Keratinocyte (primary cell): ENCODE results near the gene KLHL14. TPM values are rescaled to one million over a fixed set of nuclear protein-coding genes. Genes with fewer than 3 reads are reported as not detected.

Experiments used
- DNase-seq: peaks from one replicate; pipeline ENCODE4 v3.0.0-alpha.2; 2011; ENCODE audit warnings: low read depth, missing footprints, low spot score
- FAIRE-seq: peaks from 2 replicates; lab custom pipeline; 2011; peaks lifted over from hg19 to GRCh38; lab: Jason Lieb, UNC
- H2AFZ ChIP-seq: 2 replicates; pipeline ENCODE4 v1.6.0; 2012; ENCODE audit warnings: low read length, control low read depth, inconsistent platforms; ENCODE audit not compliant: control insufficient read depth
- H3K27ac ChIP-seq: 2 replicates; pipeline ENCODE4 v1.5.1; 2011; ENCODE audit warnings: low read length; ENCODE audit not compliant: control insufficient read depth, insufficient read depth
- H3K27me3 ChIP-seq: 3 replicates; pipeline ENCODE4 v1.6.0; 2011; ENCODE audit warnings: low read length; ENCODE audit not compliant: control insufficient read depth, insufficient read depth; ENCODE audit errors: extremely low read depth
- H3K36me3 ChIP-seq, 2 experiments: 2 replicates in 1 of 2; 3 replicates in 1 of 2; pipeline ENCODE4 v1.5.1; 2011; ENCODE audit warnings: low read length in 2 of 2, mild to moderate bottlenecking in 1 of 2; ENCODE audit not compliant: control insufficient read depth in 2 of 2, insufficient read depth in 2 of 2; ENCODE audit errors: extremely low read depth in 1 of 2
- H3K4me1 ChIP-seq: 3 replicates; pipeline ENCODE4 v1.5.1; 2011; ENCODE audit warnings: low read length; ENCODE audit not compliant: control insufficient read depth, insufficient read depth; ENCODE audit errors: extremely low read depth
- H3K4me2 ChIP-seq: 3 replicates; pipeline ENCODE4 v1.6.0; 2011; ENCODE audit warnings: low read depth, low read length; ENCODE audit not compliant: control insufficient read depth, insufficient read depth; ENCODE audit errors: extremely low read depth
- H3K4me3 ChIP-seq, 3 experiments: fragments of 200-600 bp in 1 of 3; sonication (generic) in 1 of 3; 2 replicates in 2 of 3; 3 replicates in 1 of 3; pipeline ENCODE4 v1.5.1; 2011 to 2016; ENCODE audit warnings: low read length in 3 of 3, mild to moderate bottlenecking in 3 of 3, control low read depth in 2 of 3, inconsistent platforms in 1 of 3, low read depth in 1 of 3, mixed read lengths in 1 of 3, mixed run types in 1 of 3, moderate library complexity in 1 of 3; ENCODE audit not compliant: control insufficient read depth in 2 of 3, insufficient read depth in 2 of 3; ENCODE audit errors: extremely low read depth in 1 of 3
- H3K79me2 ChIP-seq: 2 replicates; pipeline ENCODE4 v1.6.0; 2012; ENCODE audit warnings: low read length; ENCODE audit not compliant: control insufficient read depth, insufficient read depth
- H3K9ac ChIP-seq: 3 replicates; pipeline ENCODE4 v1.6.0; 2011; ENCODE audit warnings: low read length; ENCODE audit not compliant: control insufficient read depth, insufficient read depth; ENCODE audit errors: extremely low read depth
- H3K9me1 ChIP-seq: 3 replicates; pipeline ENCODE4 v1.6.0; 2011; ENCODE audit warnings: low read length; ENCODE audit not compliant: control insufficient read depth, insufficient read depth; ENCODE audit errors: extremely low read depth
- H3K9me3 ChIP-seq: 2 replicates; pipeline ENCODE4 v1.5.1; 2012; ENCODE audit warnings: low read depth, low read length; ENCODE audit not compliant: control insufficient read depth
- H4K20me1 ChIP-seq: 3 replicates; pipeline ENCODE4 v1.6.0; 2011; ENCODE audit warnings: low read length; ENCODE audit not compliant: control insufficient read depth, insufficient read depth; ENCODE audit errors: extremely low read depth
- CTCF ChIP-seq, 3 experiments: IDR thresholded peaks in 1 of 3; conservative IDR thresholded peaks in 1 of 3; optimal IDR thresholded peaks in 1 of 3; 2 replicates in 2 of 3; 3 replicates in 1 of 3; pipeline versions ENCODE3 to v1.5.1; 2011; ENCODE audit warnings: low read length in 3 of 3, mild to moderate bottlenecking in 3 of 3, moderate library complexity in 2 of 3, control low read depth in 1 of 3, inconsistent platforms in 1 of 3; ENCODE audit not compliant: insufficient read depth in 2 of 3; ENCODE audit errors: extremely low read depth in 1 of 3
- EZH2 ChIP-seq: IDR thresholded peaks from one replicate; pipeline ENCODE4 v1.6.1; 2012; ENCODE audit warnings: inconsistent platforms, mild to moderate bottlenecking, low read length, moderate library complexity
- dilution Hi-C: fragments of 300-500 bp; cut with MboI; formaldehyde crosslinking; loops from one replicate; pipeline ENCODE4 v1.7.0; 2020; ENCODE audit warnings: low sequenced_read_pairs; ENCODE audit not compliant: extremely low pct_ligation_motif_present
- polyA plus RNA-seq, 5 experiments: library from polyadenylated mRNA; depleted of rRNA in 3 of 5; stranded (reverse) in 3 of 5; stranded (forward) in 1 of 5; unstranded in 1 of 5; fragments of >200 nt; gene quantifications; 1 replicate in 1 of 5; 2 replicates in 3 of 5; 3 replicates in 1 of 5; pipeline versions ENCODE4 v1.2.1 to v1.2.3, GENCODE V29; 2011 to 2012; ENCODE audit warnings: missing spikeins in 2 of 5, low read depth in 1 of 5, low replicate concordance in 1 of 5

The KLHL14 gene
- polyA plus RNA-seq, 1 donor (not counting 4 experiments of a cell fraction or from before 2014, with no cell fraction given) = not detected

- no peak overlapping the region for H3K9ac ChIP-seq
- DNase-seq (no peak), FAIRE-seq (no peak)
- no peak overlapping the region for H3K4me3 ChIP-seq
- no peaks in the 10 kb centered on the region for H3K4me1 ChIP-seq
- no peaks in the 10 kb centered on the region for H4K20me1 ChIP-seq
- no peak overlapping the region for H3K4me2 ChIP-seq
- H2AFZ ChIP-seq = no peak overlapping the region
- dilution Hi-C loops = no loop called here
- H3K27ac ChIP-seq = no peak overlapping the region
- H3K27me3 ChIP-seq = no peaks in the 10 kb centered on the region
- no peaks in the 10 kb centered on the region for H3K79me2 ChIP-seq
- H3K9me3 ChIP-seq = no peaks in the 10 kb centered on the region
- H3K9me1 ChIP-seq = no peaks in the 10 kb centered on the region
- no peaks in the 10 kb centered on the region for H3K36me3 ChIP-seq
- no peak for TF ChIP-seq CTCF (optimal IDR thresholded peaks at IDR 0.05 in 1 of 3, IDR thresholded peaks at IDR 0.05 in 1 of 3, conservative IDR thresholded peaks at IDR 0.05 in 1 of 3; ENCODE audit: extremely low read depth in 1 of 3, insufficient read depth in 2 of 3, low read length in 3 of 3)
- TF ChIP-seq EZH2 = no peak
These were observed 38.4 kb downstream of the KLHL14 start for GRCh38 chr18:32734442-32734841.

- Histone ChIP-seq H3K36me3 (no peaks in the 10 kb centered on the region), H2AFZ (no peak overlapping the region), H3K4me1 (no peaks in the 10 kb centered on the region), H4K20me1 (no peaks in the 10 kb centered on the region), H3K4me3 (no peak overlapping the region), H3K79me2 (no peaks in the 10 kb centered on the region), H3K9me3 (no peaks in the 10 kb centered on the region), H3K9ac (no peak overlapping the region), H3K9me1 (no peaks in the 10 kb centered on the region), H3K4me2 (no peak overlapping the region), H3K27ac (no peak overlapping the region), H3K27me3 (no peaks in the 10 kb centered on the region)
- TF ChIP-seq EZH2 (no peak), CTCF (optimal IDR thresholded peaks at IDR 0.05 in 1 of 3, IDR thresholded peaks at IDR 0.05 in 1 of 3, conservative IDR thresholded peaks at IDR 0.05 in 1 of 3; ENCODE audit: extremely low read depth in 1 of 3, insufficient read depth in 2 of 3, low read length in 3 of 3) (no peak)
- dilution Hi-C loops = no loop called here
- FAIRE-seq (no peak), DNase-seq (no peak)
These were observed 40.7 kb downstream of the KLHL14 start for GRCh38 chr18:32732165-32732564.
